Fibroblast of mammary gland (primary cell): ENCODE results near the gene CCDC38.
A peak's percentile ranks its signal among the peaks of the same experiment; 100 is the strongest.
"Not testable (repeated sequence)": the region's sequence is repeated elsewhere in the genome, so short reads cannot be mapped to it uniquely, and the experiment has no call there.

ENCODE experiments used
- DNase-seq: peaks from one replicate; pipeline ENCODE4 v3.0.0-alpha.2; 2010; ENCODE audit warnings: low read depth
- H3K4me3 ChIP-seq: 2 replicates; pipeline ENCODE4 v1.5.1; 2011; ENCODE audit warnings: low read depth, mild to moderate bottlenecking, low read length, moderate library complexity; ENCODE audit not compliant: control insufficient read depth
- TF ChIP-seq, protein P1 (sequence below): conservative IDR thresholded peaks from 2 replicates; pipeline ENCODE4 v1.5.1; 2011; ENCODE audit warnings: low read depth, low read length, inconsistent platforms; ENCODE audit not compliant: control insufficient read depth, insufficient read depth

CCDC38 gene

DNA sequence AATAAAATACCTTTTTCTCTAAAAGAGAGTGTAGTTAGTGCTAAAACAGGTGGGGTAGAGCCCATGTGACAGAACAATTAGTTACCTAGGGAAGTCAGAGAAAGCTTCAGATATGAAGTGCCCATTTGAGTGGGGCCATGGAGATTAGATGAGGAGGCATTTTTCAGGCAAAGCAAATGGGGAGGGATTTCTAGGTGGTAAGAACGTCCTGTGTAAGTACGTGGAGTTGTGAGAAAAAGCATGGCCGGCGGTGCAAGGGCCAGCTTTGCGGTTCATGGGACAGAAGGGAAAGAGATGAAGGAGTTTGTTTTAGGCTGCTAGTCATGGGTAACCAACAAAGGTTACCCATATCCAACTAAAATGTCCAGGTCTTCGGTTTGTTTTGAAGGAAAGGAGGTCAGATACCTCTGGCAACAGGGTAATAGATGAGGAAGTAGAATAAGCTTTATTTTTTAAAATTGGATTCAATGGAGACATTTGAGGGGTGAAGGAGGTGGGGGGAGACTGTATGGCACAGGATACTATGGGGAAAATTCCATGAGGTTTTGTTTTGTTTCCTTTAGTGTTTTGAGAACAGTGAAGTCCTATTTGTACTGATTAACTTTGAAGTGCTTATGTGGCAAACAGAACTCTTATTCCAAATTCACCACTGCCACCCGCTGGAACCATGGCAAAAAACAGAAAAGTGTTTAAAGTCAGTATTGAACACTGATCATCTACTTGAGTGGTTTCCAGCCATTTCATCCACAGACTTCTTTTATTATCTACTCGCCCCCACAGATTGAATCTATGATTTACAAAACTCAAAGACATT lies 93.6 kb downstream of the CCDC38 start:
- peak; percentile 54 for DNase-seq
- no peak overlapping the region for H3K4me3 ChIP-seq
- TF ChIP-seq, protein P1, sequence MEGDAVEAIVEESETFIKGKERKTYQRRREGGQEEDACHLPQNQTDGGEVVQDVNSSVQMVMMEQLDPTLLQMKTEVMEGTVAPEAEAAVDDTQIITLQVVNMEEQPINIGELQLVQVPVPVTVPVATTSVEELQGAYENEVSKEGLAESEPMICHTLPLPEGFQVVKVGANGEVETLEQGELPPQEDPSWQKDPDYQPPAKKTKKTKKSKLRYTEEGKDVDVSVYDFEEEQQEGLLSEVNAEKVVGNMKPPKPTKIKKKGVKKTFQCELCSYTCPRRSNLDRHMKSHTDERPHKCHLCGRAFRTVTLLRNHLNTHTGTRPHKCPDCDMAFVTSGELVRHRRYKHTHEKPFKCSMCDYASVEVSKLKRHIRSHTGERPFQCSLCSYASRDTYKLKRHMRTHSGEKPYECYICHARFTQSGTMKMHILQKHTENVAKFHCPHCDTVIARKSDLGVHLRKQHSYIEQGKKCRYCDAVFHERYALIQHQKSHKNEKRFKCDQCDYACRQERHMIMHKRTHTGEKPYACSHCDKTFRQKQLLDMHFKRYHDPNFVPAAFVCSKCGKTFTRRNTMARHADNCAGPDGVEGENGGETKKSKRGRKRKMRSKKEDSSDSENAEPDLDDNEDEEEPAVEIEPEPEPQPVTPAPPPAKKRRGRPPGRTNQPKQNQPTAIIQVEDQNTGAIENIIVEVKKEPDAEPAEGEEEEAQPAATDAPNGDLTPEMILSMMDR: peak; percentile 39

DNA sequence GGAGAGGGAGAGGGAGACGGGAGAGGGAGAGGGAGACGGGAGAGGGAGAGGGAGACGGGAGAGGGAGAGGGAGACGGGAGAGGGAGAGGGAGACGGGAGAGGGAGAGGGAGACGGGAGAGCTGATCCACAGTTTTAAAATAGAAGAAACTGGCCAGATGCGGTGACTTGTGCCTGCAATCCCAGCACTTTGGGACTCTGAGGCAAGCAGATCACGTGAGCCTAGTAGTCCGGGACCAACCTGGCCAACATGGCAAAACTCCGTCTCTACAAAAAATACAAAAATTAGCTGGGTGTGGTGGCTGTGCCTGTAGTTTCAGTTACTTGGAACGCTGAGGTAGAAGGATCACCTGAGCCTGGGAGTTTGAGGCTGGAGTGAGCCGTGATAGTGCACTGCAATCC lies 100.0 kb downstream of the CCDC38 start:
- DNase-seq, H3K4me3 ChIP-seq: not testable (repeated sequence)

DNA sequence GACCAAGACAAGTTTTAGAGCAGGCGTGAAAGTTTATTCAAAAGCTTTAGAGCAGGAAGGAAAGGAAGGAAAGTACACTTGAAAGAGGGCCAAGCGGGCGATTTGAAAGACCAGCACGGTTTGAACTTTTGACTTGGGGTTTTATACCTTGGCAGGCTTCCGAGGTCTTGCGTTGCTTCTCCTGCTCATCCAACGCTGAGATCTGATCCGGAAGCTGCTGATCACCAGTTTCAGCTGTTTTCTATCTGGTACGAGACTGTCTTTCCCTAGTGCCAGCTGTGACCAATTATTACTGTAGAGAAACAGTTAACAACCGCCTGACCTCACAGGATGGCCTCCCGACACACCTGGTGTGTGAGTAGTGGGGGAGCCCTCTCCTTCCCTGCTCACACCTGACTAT lies 104.3 kb downstream of the CCDC38 start:
- H3K4me3 ChIP-seq: no peak overlapping the region
- TF ChIP-seq, protein P1: no peak
- peak; percentile 95 for DNase-seq

DNA sequence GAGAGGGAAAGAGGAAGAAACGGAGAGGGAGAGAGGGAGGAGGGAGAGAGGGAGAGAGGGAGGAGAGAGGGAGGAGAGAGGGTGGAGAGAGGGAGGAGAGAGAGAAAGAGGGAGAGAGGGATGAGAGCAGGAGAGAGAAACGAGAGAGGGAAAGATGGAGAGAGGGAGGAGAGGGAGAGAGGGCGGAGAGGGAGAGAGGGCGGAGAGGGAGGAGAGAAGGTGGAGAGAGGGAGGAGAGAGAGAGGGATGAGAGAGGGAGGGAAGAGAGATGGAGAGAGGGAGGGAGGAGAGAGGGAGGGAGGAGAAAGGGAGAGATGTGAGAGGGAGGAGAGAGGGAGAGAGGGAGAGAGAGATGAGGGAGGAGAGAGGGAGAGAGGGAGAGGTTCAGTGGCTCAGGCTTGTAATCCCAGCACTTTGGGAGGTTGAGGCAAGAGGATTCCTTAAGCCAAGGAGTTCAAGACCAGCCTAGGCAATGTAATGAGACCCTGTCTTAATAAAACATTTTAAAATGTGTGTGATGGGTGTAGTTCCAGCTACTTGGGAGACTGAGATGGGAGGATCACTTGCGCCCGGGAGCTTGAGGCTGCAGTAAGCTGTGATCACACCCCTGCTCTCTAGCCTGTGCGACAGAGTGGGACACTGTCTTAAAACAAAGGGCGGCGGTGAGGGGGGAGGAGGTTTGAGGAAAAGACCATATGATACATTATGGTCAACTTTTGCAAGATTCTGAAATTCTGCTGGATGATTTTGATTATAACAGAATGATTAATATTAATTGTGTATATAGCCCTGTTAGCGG lies 105.0 kb downstream of the CCDC38 start:
- H3K4me3 ChIP-seq: peak overlapping the region; percentile 1
- TF ChIP-seq, protein P1: no peak
- DNase-seq: peak; percentile 17

DNA sequence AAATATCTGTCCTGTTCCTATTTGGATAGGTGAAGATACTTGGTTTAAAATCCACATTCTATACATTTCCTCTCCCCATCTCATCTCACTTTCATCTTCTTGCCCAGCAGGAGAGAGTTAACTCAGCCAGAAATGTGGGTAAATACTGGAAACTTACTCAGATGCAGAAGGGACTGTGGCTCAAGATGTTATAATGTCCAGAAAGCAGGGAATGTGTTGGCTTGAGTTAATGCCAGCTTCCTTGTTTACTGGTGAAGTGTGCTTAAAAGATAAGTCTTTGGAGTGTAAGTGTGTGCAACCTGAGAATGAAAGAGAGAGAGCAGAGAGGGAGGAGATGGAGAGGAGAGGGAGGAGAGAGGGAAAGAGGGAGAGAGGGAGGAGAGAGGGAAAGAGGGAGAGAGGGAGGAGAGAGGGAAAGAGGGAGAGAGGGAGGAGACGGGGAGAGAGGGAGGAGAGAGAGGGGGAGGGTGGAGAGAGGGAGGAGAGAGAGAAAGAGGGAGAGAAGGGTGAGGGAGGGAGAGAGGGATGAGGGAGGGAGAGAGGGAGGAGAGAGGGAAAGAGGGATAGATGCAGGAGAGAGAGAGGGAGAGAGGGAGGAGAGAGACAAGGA lies 105.7 kb downstream of the CCDC38 start:
- DNase-seq: peak; percentile 83
- TF ChIP-seq, protein P1: no peak
- H3K4me3 ChIP-seq: peak overlapping the region; percentile 1

DNA sequence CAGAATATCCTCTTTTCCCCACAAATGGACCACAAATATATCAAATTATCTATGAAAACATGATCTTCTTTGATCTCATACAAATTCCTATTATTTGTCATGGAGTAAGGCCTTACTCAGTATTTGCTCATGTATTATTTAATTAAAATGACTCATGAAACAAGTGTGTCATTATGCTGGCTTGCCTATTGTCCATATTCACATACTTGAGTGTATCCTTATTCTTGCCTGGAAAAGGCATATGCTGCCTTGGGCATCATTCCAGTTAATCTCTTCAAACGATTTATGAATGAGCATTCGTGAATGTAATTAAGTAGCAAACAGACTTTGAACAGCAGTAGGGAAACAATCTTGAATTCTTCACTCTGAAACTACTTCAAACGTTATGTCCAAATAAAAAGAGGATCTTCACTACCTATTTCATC lies 106.2 kb downstream of the CCDC38 start:
- peak; percentile 94 for DNase-seq
- H3K4me3 ChIP-seq: no peak overlapping the region
- TF ChIP-seq, protein P1: no peak

DNA sequence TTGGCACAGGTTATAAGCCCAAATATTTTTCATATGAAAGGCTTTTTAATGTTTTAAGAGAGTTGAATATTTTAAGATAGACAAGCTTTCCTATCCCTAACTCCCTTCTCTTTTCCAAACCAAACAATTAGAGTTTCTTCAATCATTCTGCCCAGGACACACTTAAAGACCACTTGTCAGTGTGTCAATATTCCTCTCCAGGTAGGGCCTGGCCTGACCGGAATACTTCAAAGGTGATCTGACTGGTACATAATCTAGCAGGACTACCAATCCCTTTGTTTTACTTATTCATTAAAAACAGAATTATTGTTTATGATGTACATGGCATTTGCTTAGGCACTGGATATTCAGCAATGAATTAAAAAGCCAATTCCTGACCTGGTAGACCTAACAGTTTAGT lies 107.8 kb downstream of the CCDC38 start:
- no peak overlapping the region for H3K4me3 ChIP-seq
- DNase-seq: no peak
- TF ChIP-seq, protein P1: no peak
